ENCODE results near the gene SLC7A1.
A peak's percentile ranks its signal among the peaks of the same experiment; 100 is the strongest.

The SLC7A1 gene

DNA sequence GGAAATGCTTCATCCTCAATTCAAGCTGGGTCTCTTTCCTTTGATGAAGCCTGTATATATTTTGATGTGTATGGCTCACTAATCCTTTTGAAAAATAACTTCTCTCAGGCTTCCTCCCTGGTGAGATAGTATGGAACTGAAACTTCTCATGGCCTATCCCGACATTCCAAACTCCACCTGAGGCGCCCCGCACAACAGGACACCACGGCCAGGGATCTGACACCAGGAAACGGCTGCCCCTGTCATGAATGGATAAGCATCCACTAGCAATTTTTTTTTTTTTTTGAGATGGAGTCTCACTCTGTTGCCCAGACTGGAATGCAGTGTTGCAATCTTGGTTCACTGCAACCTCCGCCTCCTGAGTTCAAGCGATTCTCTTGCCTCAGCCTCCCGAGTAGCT, 16.4 kb downstream of the SLC7A1 start:
- H2BK12ac ChIP-seq (ENCODE audit: low read length in 2 of 2) = no peak overlapping the region
- H3K9ac ChIP-seq (ENCODE audit: low read length) = no peak overlapping the region
- no peak for DNase-seq
- H3K79me1 ChIP-seq (replicated peaks; ENCODE audit: low read length, poor library complexity, severe bottlenecking) = peaks cover 13% of the 10 kb centered on the region
- no peak overlapping the region for H3K23ac ChIP-seq (ENCODE audit: low read length in 2 of 2)
- peak overlapping the region; percentile 2 for H3K27ac ChIP-seq (ENCODE audit: low read length, poor library complexity, severe bottlenecking)
- peak overlapping the region; percentile 54 for H2AK5ac ChIP-seq (ENCODE audit: low read length, severe bottlenecking)
- H3K4ac ChIP-seq (ENCODE audit: low read depth in 1 of 2, low read length in 2 of 2) = no peak overlapping the region
- H3K27me3 ChIP-seq (ENCODE audit: control insufficient read depth in 1 of 2, insufficient read depth in 1 of 2, low read length in 2 of 2) = no peaks in the 10 kb centered on the region
- H2BK120ac ChIP-seq (ENCODE audit: low read depth, low read length) = no peak overlapping the region
- H3K36me3 ChIP-seq (ENCODE audit: control insufficient read depth in 1 of 2, insufficient read depth in 2 of 2, low read depth in 1 of 2, low read length in 2 of 2) = peaks cover 0 to 7% of the 10 kb centered on the region in 2 experiments
- no peak overlapping the region for H3K4me3 ChIP-seq (ENCODE audit: insufficient read depth in 1 of 2, low read depth in 1 of 2, low read length in 2 of 2)
- H3K14ac ChIP-seq (ENCODE audit: low read length in 2 of 2) = no peak overlapping the region
- no peak overlapping the region for H3K4me2 ChIP-seq (ENCODE audit: low read length, poor library complexity, severe bottlenecking)
- no peak overlapping the region for H2AFZ ChIP-seq (ENCODE audit: low read depth, low read length)
- no peak overlapping the region for H3K18ac ChIP-seq (ENCODE audit: low read depth in 1 of 2, low read length in 2 of 2)
- H4K8ac ChIP-seq (ENCODE audit: low read length) = no peak overlapping the region
- H4K91ac ChIP-seq (ENCODE audit: low read length) = no peak overlapping the region
- H2BK5ac ChIP-seq (ENCODE audit: low read depth, low read length, poor library complexity, severe bottlenecking) = no peak overlapping the region
- WGBS = 92% methylated on average over 5 of the region's 8 CpGs
- peaks cover 37% of the 10 kb centered on the region for H3K4me1 ChIP-seq (ENCODE audit: control insufficient read depth, insufficient read depth, low read depth, low read length)
- H2BK15ac ChIP-seq (ENCODE audit: low read depth, poor library complexity, severe bottlenecking) = no peak overlapping the region
- no peaks in the 10 kb centered on the region for H3K9me3 ChIP-seq (ENCODE audit: control insufficient read depth, low read length)

DNA sequence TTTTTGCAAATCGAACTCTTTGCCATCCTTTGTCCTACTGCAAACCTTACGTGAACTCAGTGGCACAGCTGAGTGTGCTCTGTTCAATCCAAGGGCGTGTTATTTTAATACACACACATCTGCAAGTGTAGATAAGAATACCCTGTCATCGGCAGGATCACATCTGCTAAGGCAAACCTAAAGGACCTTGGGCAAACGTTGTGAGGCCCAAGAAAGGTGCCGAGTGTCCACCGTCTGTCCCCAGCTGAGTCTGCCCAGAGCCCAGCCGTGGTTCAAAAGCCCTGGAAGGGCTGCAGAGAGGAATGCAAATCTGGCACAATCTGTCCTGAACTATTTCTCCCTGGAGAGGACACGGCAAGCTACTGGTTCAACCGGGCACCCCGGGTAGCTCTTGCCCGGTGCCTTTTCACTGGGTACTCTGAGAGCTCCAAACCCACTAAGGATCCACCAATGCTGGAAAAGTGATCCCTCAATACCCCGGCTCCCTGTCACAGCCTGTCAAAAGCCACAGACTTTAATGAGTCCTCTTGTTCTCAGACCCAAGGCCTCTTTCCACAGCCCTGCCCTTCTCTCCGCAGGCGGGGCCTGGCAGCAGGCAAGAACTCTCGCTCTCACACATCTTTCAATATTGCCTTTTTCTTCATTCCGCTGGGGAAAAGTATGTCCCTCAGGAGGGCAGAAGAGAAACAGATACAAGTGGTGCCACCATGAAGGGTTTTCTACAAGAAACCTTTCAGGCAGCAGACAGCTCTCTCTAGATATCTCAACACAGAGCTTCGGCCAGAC, 17.0 kb downstream of the SLC7A1 start:
- no peak overlapping the region for H3K4me3 ChIP-seq (ENCODE audit: insufficient read depth in 1 of 2, low read depth in 1 of 2, low read length in 2 of 2)
- H3K9me3 ChIP-seq (ENCODE audit: control insufficient read depth, low read length) = no peaks in the 10 kb centered on the region
- no peak overlapping the region for H4K91ac ChIP-seq (ENCODE audit: low read length)
- no peak overlapping the region for H2BK5ac ChIP-seq (ENCODE audit: low read depth, low read length, poor library complexity, severe bottlenecking)
- no peak overlapping the region for H3K18ac ChIP-seq (ENCODE audit: low read depth in 1 of 2, low read length in 2 of 2)
- H3K27ac ChIP-seq (ENCODE audit: low read length, poor library complexity, severe bottlenecking) = peak overlapping the region; percentile 2
- no peak overlapping the region for H2AFZ ChIP-seq (ENCODE audit: low read depth, low read length)
- no peak overlapping the region for H4K8ac ChIP-seq (ENCODE audit: low read length)
- no peak overlapping the region for H3K23ac ChIP-seq (ENCODE audit: low read length in 2 of 2)
- H3K36me3 ChIP-seq (ENCODE audit: control insufficient read depth in 1 of 2, insufficient read depth in 2 of 2, low read depth in 1 of 2, low read length in 2 of 2) = peaks cover 0 to 7% of the 10 kb centered on the region in 2 experiments
- H3K4me1 ChIP-seq (ENCODE audit: control insufficient read depth, insufficient read depth, low read depth, low read length) = peaks cover 38% of the 10 kb centered on the region
- no peak overlapping the region for H2BK12ac ChIP-seq (ENCODE audit: low read length in 2 of 2)
- no peak overlapping the region for H2BK15ac ChIP-seq (ENCODE audit: low read depth, poor library complexity, severe bottlenecking)
- no peak overlapping the region for H3K14ac ChIP-seq (ENCODE audit: low read length in 2 of 2)
- no peak overlapping the region for H3K4ac ChIP-seq (ENCODE audit: low read depth in 1 of 2, low read length in 2 of 2)
- 94% methylated on average over 18 of the region's 18 CpGs for WGBS
- peaks cover 13% of the 10 kb centered on the region for H3K79me1 ChIP-seq (replicated peaks; ENCODE audit: low read length, poor library complexity, severe bottlenecking)
- no peaks in the 10 kb centered on the region for H3K27me3 ChIP-seq (ENCODE audit: control insufficient read depth in 1 of 2, insufficient read depth in 1 of 2, low read length in 2 of 2)
- no peak overlapping the region for H3K4me2 ChIP-seq (ENCODE audit: low read length, poor library complexity, severe bottlenecking)
- DNase-seq = no peak
- no peak overlapping the region for H2BK120ac ChIP-seq (ENCODE audit: low read depth, low read length)
- H2AK5ac ChIP-seq (ENCODE audit: low read length, severe bottlenecking) = peak overlapping the region; percentile 54
- H3K9ac ChIP-seq (ENCODE audit: low read length) = no peak overlapping the region

DNA sequence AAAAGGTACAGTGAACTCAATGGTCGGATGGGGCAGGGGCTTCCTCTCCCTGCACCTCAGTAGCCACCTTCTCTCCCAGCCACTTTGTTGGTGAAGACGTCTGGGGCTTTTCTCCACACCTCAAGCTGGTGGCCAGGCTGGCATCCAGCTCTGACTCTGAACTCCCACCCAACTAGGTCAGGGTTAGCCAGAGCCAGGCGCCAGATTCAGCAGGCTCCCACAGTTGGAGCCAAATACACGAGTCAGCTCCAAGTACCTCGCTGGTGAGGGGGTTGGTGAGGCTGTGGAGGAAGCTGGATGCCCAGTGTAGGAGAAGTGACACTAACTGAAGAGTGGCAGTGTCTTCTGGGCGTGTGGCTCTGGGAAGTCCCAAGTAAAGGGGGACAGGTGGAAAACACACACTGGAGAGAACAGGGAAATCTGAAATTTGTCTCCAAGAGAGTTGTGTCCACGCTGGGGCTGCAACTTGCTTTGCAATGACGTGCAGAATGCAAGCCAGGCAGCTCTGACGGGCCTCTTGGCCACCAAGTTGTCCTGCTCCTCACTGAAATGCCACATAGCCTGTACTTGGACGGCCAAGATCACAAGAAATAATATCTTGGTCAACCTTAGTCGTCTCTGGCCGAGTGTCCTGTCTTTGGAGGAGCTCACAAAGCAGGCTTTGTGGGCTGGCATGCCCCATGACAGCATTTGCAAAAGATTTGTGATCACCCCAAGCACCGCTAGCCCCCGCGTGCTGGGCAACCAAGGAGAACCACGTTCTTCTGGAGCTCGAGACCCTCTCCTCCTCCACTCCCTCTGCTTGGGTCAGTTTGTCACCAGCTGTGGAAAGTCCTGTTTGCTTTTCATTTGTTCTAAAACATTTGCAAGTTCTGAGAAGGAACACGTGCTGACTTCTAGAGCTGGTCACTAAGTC, 18.1 kb downstream of the SLC7A1 start:
- H3K36me3 ChIP-seq (ENCODE audit: control insufficient read depth in 1 of 2, insufficient read depth in 2 of 2, low read depth in 1 of 2, low read length in 2 of 2) = peaks cover 0 to 7% of the 10 kb centered on the region in 2 experiments
- H3K79me1 ChIP-seq (replicated peaks; ENCODE audit: low read length, poor library complexity, severe bottlenecking) = peaks cover 13% of the 10 kb centered on the region
- peaks cover 37% of the 10 kb centered on the region for H3K4me1 ChIP-seq (ENCODE audit: control insufficient read depth, insufficient read depth, low read depth, low read length)
- H3K4me3 ChIP-seq (ENCODE audit: insufficient read depth in 1 of 2, low read depth in 1 of 2, low read length in 2 of 2) = no peak overlapping the region
- 95% methylated on average over 18 of the region's 18 CpGs for WGBS
- H2BK5ac ChIP-seq (ENCODE audit: low read depth, low read length, poor library complexity, severe bottlenecking) = no peak overlapping the region
- no peak overlapping the region for H3K18ac ChIP-seq (ENCODE audit: low read depth in 1 of 2, low read length in 2 of 2)
- H4K91ac ChIP-seq (ENCODE audit: low read length) = no peak overlapping the region
- H3K9me3 ChIP-seq (ENCODE audit: control insufficient read depth, low read length) = no peaks in the 10 kb centered on the region
- H3K27ac ChIP-seq (ENCODE audit: low read length, poor library complexity, severe bottlenecking) = no peak overlapping the region
- H3K4me2 ChIP-seq (ENCODE audit: low read length, poor library complexity, severe bottlenecking) = no peak overlapping the region
- no peak overlapping the region for H2AK5ac ChIP-seq (ENCODE audit: low read length, severe bottlenecking)
- no peak overlapping the region for H3K23ac ChIP-seq (ENCODE audit: low read length in 2 of 2)
- H4K8ac ChIP-seq (ENCODE audit: low read length) = no peak overlapping the region
- H3K14ac ChIP-seq (ENCODE audit: low read length in 2 of 2) = no peak overlapping the region
- H2BK12ac ChIP-seq (ENCODE audit: low read length in 2 of 2) = no peak overlapping the region
- H3K27me3 ChIP-seq (ENCODE audit: control insufficient read depth in 1 of 2, insufficient read depth in 1 of 2, low read length in 2 of 2) = no peaks in the 10 kb centered on the region
- H2BK120ac ChIP-seq (ENCODE audit: low read depth, low read length) = no peak overlapping the region
- peak overlapping the region in 1 of 2 experiments; percentile 12 for H3K4ac ChIP-seq (ENCODE audit: low read depth in 1 of 2, low read length in 2 of 2)
- H3K9ac ChIP-seq (ENCODE audit: low read length) = no peak overlapping the region
- no peak overlapping the region for H2AFZ ChIP-seq (ENCODE audit: low read depth, low read length)
- no peak for DNase-seq
- no peak overlapping the region for H2BK15ac ChIP-seq (ENCODE audit: low read depth, poor library complexity, severe bottlenecking)

DNA sequence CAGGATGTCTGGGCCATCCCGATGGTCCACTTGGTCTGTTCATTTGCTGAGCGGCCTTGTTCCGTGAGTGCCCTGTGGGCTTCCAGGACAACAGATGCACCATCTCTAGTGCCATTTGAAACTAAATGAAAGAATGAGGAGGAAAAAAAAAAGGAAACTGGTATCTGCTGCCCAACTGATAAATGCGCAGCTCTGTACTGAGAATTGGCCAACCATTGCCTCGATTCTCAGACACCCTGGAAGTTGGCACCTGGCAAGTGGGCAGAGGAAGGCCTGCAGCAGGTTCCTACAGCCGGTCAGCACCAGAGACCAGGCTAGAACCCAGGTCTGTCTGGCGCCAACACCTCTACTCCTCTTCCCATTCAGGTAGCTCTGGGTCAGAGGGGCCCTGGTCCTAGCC, 18.9 kb downstream of the SLC7A1 start:
- Histone ChIP-seq H3K14ac (ENCODE audit: low read length in 2 of 2) (no peak overlapping the region), H3K36me3 (ENCODE audit: control insufficient read depth in 1 of 2, insufficient read depth in 2 of 2, low read depth in 1 of 2, low read length in 2 of 2) (peaks cover 0 to 7% of the 10 kb centered on the region in 2 experiments), H4K8ac (ENCODE audit: low read length) (no peak overlapping the region), H4K91ac (ENCODE audit: low read length) (no peak overlapping the region), H3K9me3 (ENCODE audit: control insufficient read depth, low read length) (no peaks in the 10 kb centered on the region), H3K4me3 (ENCODE audit: insufficient read depth in 1 of 2, low read depth in 1 of 2, low read length in 2 of 2) (no peak overlapping the region), H2AFZ (ENCODE audit: low read depth, low read length) (no peak overlapping the region), H3K79me1 (replicated peaks; ENCODE audit: low read length, poor library complexity, severe bottlenecking) (peaks cover 13% of the 10 kb centered on the region), H3K4ac (ENCODE audit: low read depth in 1 of 2, low read length in 2 of 2) (no peak overlapping the region), H3K27ac (ENCODE audit: low read length, poor library complexity, severe bottlenecking) (no peak overlapping the region), H2AK5ac (ENCODE audit: low read length, severe bottlenecking) (no peak overlapping the region), H3K4me1 (ENCODE audit: control insufficient read depth, insufficient read depth, low read depth, low read length) (peaks cover 34% of the 10 kb centered on the region), H3K23ac (ENCODE audit: low read length in 2 of 2) (no peak overlapping the region), H2BK120ac (ENCODE audit: low read depth, low read length) (no peak overlapping the region), H2BK5ac (ENCODE audit: low read depth, low read length, poor library complexity, severe bottlenecking) (no peak overlapping the region), H3K9ac (ENCODE audit: low read length) (no peak overlapping the region), H2BK12ac (ENCODE audit: low read length in 2 of 2) (no peak overlapping the region), H2BK15ac (ENCODE audit: low read depth, poor library complexity, severe bottlenecking) (no peak overlapping the region), H3K27me3 (ENCODE audit: control insufficient read depth in 1 of 2, insufficient read depth in 1 of 2, low read length in 2 of 2) (no peaks in the 10 kb centered on the region), H3K18ac (ENCODE audit: low read depth in 1 of 2, low read length in 2 of 2) (no peak overlapping the region), H3K4me2 (ENCODE audit: low read length, poor library complexity, severe bottlenecking) (no peak overlapping the region)
- WGBS = 98% methylated on average over 7 of the region's 7 CpGs
- no peak for DNase-seq
